Heart left ventricle (tissue), 16 donors: Measurements from ENCODE around the gene PEX7. TPM values are rescaled to one million over a fixed set of nuclear protein-coding genes. Genes with fewer than 3 reads are reported as not detected.
"Not testable (repeated sequence)": the region's sequence is repeated elsewhere in the genome, so short reads cannot be mapped to it uniquely, and the experiment has no call there.

Experiments
- ATAC-seq, 4 donors: fragments of 200-7000 bp; cut with Tn5 transposase; one replicate each; pipeline ENCODE4 v1.9.1; 2020 to 2022; ENCODE audit warnings: moderate library complexity in 4 of 4, mild to moderate bottlenecking in 3 of 4, moderate number of reproducible peaks in 1 of 4
- DNase-seq, 5 donors: peaks; one replicate each; pipeline ENCODE4 v3.0.0-alpha.2; 2020
- H3K27ac ChIP-seq, 12 donors: fragments of 200-600 bp; sonication (generic) in 4 of 12; one replicate each; pipeline versions ENCODE4 v1.5.0 to v1.8.0; 2016 to 2022; ENCODE audit warnings: mild to moderate bottlenecking in 2 of 12
- H3K27me3 ChIP-seq, 9 donors: fragments of 200-600 bp; sonication (generic) in 2 of 9; one replicate each; pipeline versions ENCODE4 v1.5.1 to v1.8.0; 2016 to 2022; ENCODE audit warnings: mild to moderate bottlenecking in 3 of 9
- H3K36me3 ChIP-seq, 9 donors: fragments of 200-600 bp; sonication (generic) in 2 of 9; one replicate each; pipeline versions ENCODE4 v1.5.0 to v1.8.0; 2018 to 2022; ENCODE audit warnings: mild to moderate bottlenecking in 2 of 9
- H3K4me1 ChIP-seq, 12 donors: fragments of 200-600 bp; sonication (generic) in 4 of 12; one replicate each; pipeline versions ENCODE4 v1.5.0 to v1.8.0; 2016 to 2022; ENCODE audit warnings: mild to moderate bottlenecking in 3 of 12
- H3K4me3 ChIP-seq, 12 donors: fragments of 200-600 bp; sonication (generic) in 4 of 12; one replicate each; pipeline versions ENCODE4 v1.5.0 to v1.8.0; 2017 to 2022; ENCODE audit warnings: mild to moderate bottlenecking in 9 of 12, moderate library complexity in 4 of 12
- H3K9me3 ChIP-seq, 12 donors: fragments of 200-600 bp; sonication (generic) in 4 of 12; one replicate each; pipeline versions ENCODE4 v1.5.0 to v1.8.0; 2016 to 2022; ENCODE audit warnings: mild to moderate bottlenecking in 1 of 12
- POLR2A ChIP-seq, 2 donors: fragments of 450-650 bp; IDR thresholded peaks; one replicate each; pipeline ENCODE4 v1.6.1; 2017; ENCODE audit warnings: antibody characterized with exemption in 2 of 2, mild to moderate bottlenecking in 2 of 2, moderate library complexity in 2 of 2
- WGBS, 4 donors: extraction: QIAGEN DNeasy Blood & Tissue Kit in 2 of 4; methylation state at CpG; one replicate each; pipeline versions ENCODE4 v1.1.5 to v1.1.7; 2013 to 2018; 5-methylcytosine and 5-hydroxymethylcytosine counted together
- intact Hi-C, 10 donors: fragments of 100-400 bp; cut with DNase I; formaldehyde crosslinking; loops; one replicate each; pipeline versions ENCODE4 v1.11.1 to v1.14.2; 2022
- polyA plus RNA-seq, 2 donors: library from polyadenylated mRNA; stranded (reverse); fragments of 200-250 nt; gene quantifications; one replicate each; pipeline ENCODE4 v1.2.3, GENCODE V29; 2013
- total RNA-seq, 9 donors: library from RNA; depleted of rRNA in 2 of 9; stranded (reverse); fragments of >200 nt in 2 of 9; fragmentation: NEBNext Ultra II Directional in 3 of 9; extraction: Animal tissue kit (Norgen Biotek cat#: 25700) in 3 of 9; gene quantifications; one replicate each; pipeline versions ENCODE4 v1.1.0 to v1.2.4, GENCODE V29; 2016 to 2023
- TF ChIP-seq, protein P1 (sequence below), 12 donors: fragments of 200-600 bp; sonication (generic) in 4 of 12; IDR thresholded peaks; one replicate each; pipeline versions ENCODE4 v1.5.0 to v1.8.0; 2018 to 2022; ENCODE audit warnings: antibody characterized with exemption in 12 of 12, mild to moderate bottlenecking in 5 of 12
- donor health status: ischemic (EF 13 %, LVEDD 7.1; RV severe dilation, severe dysfunction).
- donor health status: healthy with polysubstance abuse.
- donor health status: DM: no; HTN: yes; CAD: no.
- donor health status: DM: no; HTN: no; CAD: no.
- donor health status: ischemic (EF 25% LVEDD 6.9; RV normal size, moderate dysfunction).
- donor health status: ischemic (EF 25% LVEDD 5.7; RV mildly dilated, moderate dysfunction).
- donor health status: healthy.
- donor health status: DM: yes; HTN: yes; CAD: no.
- donor health status: ischemic (EF 35%, LVEDD 5.7; RV mildly dilated, moderate dysfunction).
- donor health status: nonischemic (EF 11% LVEDD 7.7; RV severe dilation, severe dysfunction).
- donor health status: DM: yes; HTN: yes; CAD: no.
- donor health status: PGD.
- donor health status: ischemic (EF 29% LVEDD 5.4; RV normal size, mild dysfunction).
- donor health status: nonischemic (EF 23%, LVEDD 6.1; RV moderate dilation, normal function).

Gene PEX7
- total and polyA plus RNA-seq, 11 donors = 4.7 to 22.1 (median 15.5) TPM

DNA sequence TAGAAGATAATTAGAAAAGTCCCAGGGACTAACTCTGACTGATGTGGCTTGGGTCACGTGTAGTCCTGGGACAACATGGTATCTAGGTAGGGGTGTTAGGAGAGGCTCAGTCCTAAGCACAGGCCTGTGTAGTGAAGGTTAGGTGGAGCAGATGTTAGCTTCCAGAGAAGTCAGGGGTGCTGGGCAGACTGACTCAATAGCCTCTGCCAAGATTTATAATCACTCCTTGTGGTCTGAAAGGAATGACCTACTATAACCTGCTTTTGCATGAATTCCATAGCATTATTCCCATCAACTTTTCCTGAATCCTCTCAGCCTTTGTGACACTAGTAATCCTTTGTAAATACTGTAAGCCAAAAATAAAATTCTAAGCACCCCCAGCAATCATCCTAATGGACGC lies 10.2 kb upstream of the PEX7 start:
- 57 to 75% (median 69%) methylated on average over 2 of the region's 2 CpGs for WGBS, 4 donors
- intact Hi-C loops = no loop called here
- H3K9me3 ChIP-seq = peaks cover 0 to 3% (median 0%) of the 10 kb centered on the region in 12 donors
- no peak for DNase-seq
- no peak overlapping the region for H3K27ac ChIP-seq
- TF ChIP-seq, protein P1, sequence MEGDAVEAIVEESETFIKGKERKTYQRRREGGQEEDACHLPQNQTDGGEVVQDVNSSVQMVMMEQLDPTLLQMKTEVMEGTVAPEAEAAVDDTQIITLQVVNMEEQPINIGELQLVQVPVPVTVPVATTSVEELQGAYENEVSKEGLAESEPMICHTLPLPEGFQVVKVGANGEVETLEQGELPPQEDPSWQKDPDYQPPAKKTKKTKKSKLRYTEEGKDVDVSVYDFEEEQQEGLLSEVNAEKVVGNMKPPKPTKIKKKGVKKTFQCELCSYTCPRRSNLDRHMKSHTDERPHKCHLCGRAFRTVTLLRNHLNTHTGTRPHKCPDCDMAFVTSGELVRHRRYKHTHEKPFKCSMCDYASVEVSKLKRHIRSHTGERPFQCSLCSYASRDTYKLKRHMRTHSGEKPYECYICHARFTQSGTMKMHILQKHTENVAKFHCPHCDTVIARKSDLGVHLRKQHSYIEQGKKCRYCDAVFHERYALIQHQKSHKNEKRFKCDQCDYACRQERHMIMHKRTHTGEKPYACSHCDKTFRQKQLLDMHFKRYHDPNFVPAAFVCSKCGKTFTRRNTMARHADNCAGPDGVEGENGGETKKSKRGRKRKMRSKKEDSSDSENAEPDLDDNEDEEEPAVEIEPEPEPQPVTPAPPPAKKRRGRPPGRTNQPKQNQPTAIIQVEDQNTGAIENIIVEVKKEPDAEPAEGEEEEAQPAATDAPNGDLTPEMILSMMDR (IDR thresholded peaks at IDR 0.05) = no peak
- no peak for TF ChIP-seq POLR2A (IDR thresholded peaks at IDR 0.05)
- peaks cover 0 to 3% (median 0%) of the 10 kb centered on the region in 9 donors for H3K27me3 ChIP-seq
- no peak overlapping the region for H3K4me3 ChIP-seq
- no peak for ATAC-seq
- H3K4me1 ChIP-seq = peaks cover 0 to 4% (median 0%) of the 10 kb centered on the region in 12 donors
- H3K36me3 ChIP-seq = no peaks in the 10 kb centered on the region

DNA sequence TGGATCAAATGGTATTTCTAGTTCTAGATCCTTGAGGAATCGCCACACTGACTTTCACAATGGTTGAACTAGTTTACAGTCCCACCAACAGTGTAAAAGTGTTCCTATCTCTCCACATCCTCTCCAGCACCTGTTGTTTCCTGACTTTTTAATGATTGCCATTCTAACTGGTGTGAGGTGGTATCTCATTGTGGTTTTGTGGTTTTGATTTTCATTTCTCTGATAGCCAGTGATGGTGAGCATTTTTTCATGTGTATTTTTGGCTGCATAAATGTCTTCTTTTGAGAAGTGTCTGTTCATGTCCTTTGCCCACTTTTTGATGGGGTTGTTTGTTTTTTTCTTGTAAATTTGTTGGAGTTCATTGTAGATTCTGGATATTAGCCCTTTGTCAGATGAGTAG lies 6.8 kb upstream of the PEX7 start:
- H3K4me1 ChIP-seq, intact Hi-C loops, H3K27me3 ChIP-seq, H3K9me3 ChIP-seq, H3K27ac ChIP-seq, ATAC-seq, DNase-seq, H3K4me3 ChIP-seq, H3K36me3 ChIP-seq: not testable (repeated sequence)
- 77 to 100% (median 98%) methylated on average over 1 of the region's 1 CpG for WGBS, 4 donors

DNA sequence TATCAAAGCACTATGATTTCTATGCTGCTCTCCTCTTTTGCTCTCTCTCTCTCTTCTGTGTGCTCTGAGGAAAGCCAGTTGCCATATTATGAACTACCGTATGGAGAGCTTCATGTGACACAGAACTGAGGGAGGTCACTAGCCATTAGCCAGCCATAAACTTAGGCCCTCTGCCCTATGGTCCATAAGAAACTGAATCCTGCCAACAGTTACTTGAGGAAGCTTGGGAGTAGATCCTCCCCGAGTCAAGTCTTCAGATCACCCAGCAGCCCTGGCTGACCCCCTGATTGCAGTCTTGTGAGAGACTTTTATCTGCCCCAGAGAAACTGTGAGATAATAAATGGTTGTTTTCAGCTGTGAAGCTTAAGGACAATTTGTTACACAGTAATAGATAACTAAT lies 5.7 kb upstream of the PEX7 start:
- Histone ChIP-seq H3K4me3 (no peak overlapping the region), H3K27ac (no peak overlapping the region), H3K4me1 (peaks cover 0 to 17% (median 4%) of the 10 kb centered on the region in 12 donors), H3K27me3 (peaks cover 0 to 3% (median 0%) of the 10 kb centered on the region in 9 donors), H3K9me3 (peaks cover 0 to 3% (median 0%) of the 10 kb centered on the region in 12 donors), H3K36me3 (no peaks in the 10 kb centered on the region)
- 49 to 62% (median 56%) methylated on average over 2 of the region's 2 CpGs for WGBS, 4 donors
- intact Hi-C loops = no loop called here
- DNase-seq (no peak), ATAC-seq (no peak)
- TF ChIP-seq, protein P1 (IDR thresholded peaks at IDR 0.05) = no peak
- no peak for TF ChIP-seq POLR2A (IDR thresholded peaks at IDR 0.05)

DNA sequence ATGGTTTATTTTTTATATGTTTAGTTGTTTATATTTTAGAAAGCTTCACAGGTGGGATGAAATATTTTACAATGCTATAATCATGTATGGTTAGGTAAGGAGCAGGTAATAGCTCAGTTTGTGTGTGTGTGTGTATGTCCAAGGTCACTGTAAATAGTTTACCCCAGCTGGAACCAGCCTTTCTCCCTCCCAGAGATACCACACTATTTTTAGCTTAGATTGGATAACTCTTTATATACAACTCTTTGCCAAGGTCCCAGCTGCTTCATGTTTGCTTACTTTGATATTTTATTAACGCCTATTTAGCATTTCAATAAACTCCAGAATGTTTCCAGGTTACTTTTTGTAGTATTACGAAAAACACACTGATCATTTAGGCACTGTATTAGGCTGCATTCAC lies 1.8 kb upstream of the PEX7 start:
- Histone ChIP-seq H3K9me3 (peaks cover 0 to 1% (median 0%) of the 10 kb centered on the region in 12 donors), H3K27ac (peak overlapping the region in 11 of 12 donors; percentile 14 to 96 (median 81)), H3K36me3 (peaks cover 0 to 4% (median 0%) of the 10 kb centered on the region in 9 donors), H3K4me1 (peaks cover 0 to 28% (median 11%) of the 10 kb centered on the region in 12 donors), H3K4me3 (no peak overlapping the region), H3K27me3 (no peaks in the 10 kb centered on the region)
- ATAC-seq = peak; percentile 28 to 77 (median 58)
- peak in 1 of 5 donors; percentile 19 for DNase-seq
- 46 to 67% (median 49%) methylated on average over 2 of the region's 2 CpGs for WGBS, 4 donors
- no peak for TF ChIP-seq POLR2A (IDR thresholded peaks at IDR 0.05)
- TF ChIP-seq, protein P1 (IDR thresholded peaks at IDR 0.05) = no peak
- intact Hi-C loops = no loop called here

DNA sequence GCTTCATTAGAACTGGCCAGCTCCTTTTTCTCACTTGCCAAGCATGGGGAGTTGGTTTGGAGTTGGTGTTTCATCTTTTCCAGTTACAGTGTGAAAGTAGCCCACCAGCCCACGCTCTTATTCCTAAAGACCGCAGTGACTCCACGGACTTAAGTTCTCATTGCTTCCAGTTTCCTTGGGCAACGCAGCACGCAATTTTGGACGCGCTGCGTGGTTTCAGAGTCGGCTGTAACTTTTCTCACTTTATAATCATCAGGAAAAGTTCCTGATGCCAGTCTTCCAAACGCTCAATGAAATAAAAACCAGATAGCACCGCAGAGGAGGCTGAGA lies 381 bp upstream of the PEX7 start:
- Histone ChIP-seq H3K27ac (peak overlapping the region; percentile 64 to 97 (median 92)), H3K9me3 (no peaks in the 10 kb centered on the region), H3K4me1 (peaks cover 0 to 36% (median 11%) of the 10 kb centered on the region in 12 donors), H3K27me3 (no peaks in the 10 kb centered on the region), H3K4me3 (peak overlapping the region; percentile 49 to 89 (median 74)), H3K36me3 (peaks cover 0 to 17% (median 8%) of the 10 kb centered on the region in 9 donors)
- DNase-seq (peak in 2 of 5 donors; percentile 29 to 32), ATAC-seq (no peak)
- WGBS, 4 donors = 1 to 7% (median 1%) methylated on average over 11 of the region's 11 CpGs
- intact Hi-C loops = no loop called here
- TF ChIP-seq POLR2A (IDR thresholded peaks at IDR 0.05) = no peak
- TF ChIP-seq, protein P1 (IDR thresholded peaks at IDR 0.05) = no peak
